NCI-H128 (cell line): ENCODE results near the gene ERICH6B.

Source experiments
- DNase-seq: peaks from one replicate; lab custom pipeline; 2025; ENCODE audit not compliant: unreplicated experiment; lab: John Stamatoyannopoulos, UW

The ERICH6B gene

GRCh38 chr13:45602183-45603170 is 13.1 kb downstream of the ERICH6B start:
- no peak for DNase-seq

GRCh38 chr13:45601680-45602079 is 13.9 kb downstream of the ERICH6B start:
- no peak for DNase-seq

- no peak for DNase-seq
Measured at GRCh38 chr13:45598597-45598996, 16.9 kb downstream of the ERICH6B start.

GRCh38 chr13:45596800-45597475 is 18.6 kb downstream of the ERICH6B start:
- DNase-seq = no peak

- DNase-seq = no peak
Measured at GRCh38 chr13:45595965-45596364, 19.6 kb downstream of the ERICH6B start.

GRCh38 chr13:45594764-45595163 is 20.8 kb downstream of the ERICH6B start:
- no peak for DNase-seq

- no peak for DNase-seq
Measured at GRCh38 chr13:45594227-45594626, 21.3 kb downstream of the ERICH6B start.

GRCh38 chr13:45592758-45593157 is 22.8 kb downstream of the ERICH6B start:
- no peak for DNase-seq

GRCh38 chr13:45590066-45590465 is 25.5 kb downstream of the ERICH6B start:
- DNase-seq = no peak

GRCh38 chr13:45587897-45588296 is 27.6 kb downstream of the ERICH6B start:
- DNase-seq = no peak

GRCh38 chr13:45584816-45585215 is 30.7 kb downstream of the ERICH6B start:
- no peak for DNase-seq

- no peak for DNase-seq
Measured at GRCh38 chr13:45582408-45583076, 33.0 kb downstream of the ERICH6B start.

GRCh38 chr13:45576466-45576865 is 39.1 kb downstream of the ERICH6B start:
- no peak for DNase-seq

GRCh38 chr13:45575830-45576180 is 39.7 kb downstream of the ERICH6B start:
- no peak for DNase-seq

- no peak for DNase-seq
Measured at GRCh38 chr13:45575146-45575829, 40.3 kb downstream of the ERICH6B start.

- no peak for DNase-seq
Measured at GRCh38 chr13:45565331-45565730, 50.2 kb downstream of the ERICH6B start.

GRCh38 chr13:45564133-45564776 is 51.3 kb downstream of the ERICH6B start:
- DNase-seq = peak; percentile 10

GRCh38 chr13:45554604-45555109 is 60.9 kb downstream of the ERICH6B start:
- DNase-seq = no peak

- DNase-seq = no peak
Measured at GRCh38 chr13:45548281-45548680, 67.3 kb downstream of the ERICH6B start.

- DNase-seq = no peak
Measured at GRCh38 chr13:45546410-45546765, 69.2 kb downstream of the ERICH6B start.
